ENCODE data around the gene TMEM184B.

GRCh38 chr22:38228873-38229740 lies 43.7 kb downstream of the TMEM184B start:
- TF ChIP-seq SRF (IDR thresholded peaks at IDR 0.05; ENCODE audit: low read depth in 2 of 2, low read length in 2 of 2) (no peak), SUZ12 (IDR thresholded peaks at IDR 0.05; ENCODE audit: unreplicated experiment) (no peak), CUX1 (IDR thresholded peaks at IDR 0.05; ENCODE audit: insufficient replicate concordance, low read depth, low read length) (no peak), NFXL1 (IDR thresholded peaks at IDR 0.05; ENCODE audit: borderline replicate concordance) (no peak), ATF7 (IDR thresholded peaks at IDR 0.05; ENCODE audit: low read depth) (no peak), POLR2AphosphoS5 (IDR thresholded peaks at IDR 0.05; ENCODE audit: low read length) (no peak), REST (IDR thresholded peaks at IDR 0.05; ENCODE audit: low read depth, low read length) (no peak), SIN3A (IDR thresholded peaks at IDR 0.05; ENCODE audit: low read depth, low read length) (no peak), POLR2A (IDR thresholded peaks at IDR 0.05; ENCODE audit: low read depth, low read length) (no peak)
- TF ChIP-seq, protein P1, sequence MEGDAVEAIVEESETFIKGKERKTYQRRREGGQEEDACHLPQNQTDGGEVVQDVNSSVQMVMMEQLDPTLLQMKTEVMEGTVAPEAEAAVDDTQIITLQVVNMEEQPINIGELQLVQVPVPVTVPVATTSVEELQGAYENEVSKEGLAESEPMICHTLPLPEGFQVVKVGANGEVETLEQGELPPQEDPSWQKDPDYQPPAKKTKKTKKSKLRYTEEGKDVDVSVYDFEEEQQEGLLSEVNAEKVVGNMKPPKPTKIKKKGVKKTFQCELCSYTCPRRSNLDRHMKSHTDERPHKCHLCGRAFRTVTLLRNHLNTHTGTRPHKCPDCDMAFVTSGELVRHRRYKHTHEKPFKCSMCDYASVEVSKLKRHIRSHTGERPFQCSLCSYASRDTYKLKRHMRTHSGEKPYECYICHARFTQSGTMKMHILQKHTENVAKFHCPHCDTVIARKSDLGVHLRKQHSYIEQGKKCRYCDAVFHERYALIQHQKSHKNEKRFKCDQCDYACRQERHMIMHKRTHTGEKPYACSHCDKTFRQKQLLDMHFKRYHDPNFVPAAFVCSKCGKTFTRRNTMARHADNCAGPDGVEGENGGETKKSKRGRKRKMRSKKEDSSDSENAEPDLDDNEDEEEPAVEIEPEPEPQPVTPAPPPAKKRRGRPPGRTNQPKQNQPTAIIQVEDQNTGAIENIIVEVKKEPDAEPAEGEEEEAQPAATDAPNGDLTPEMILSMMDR (IDR thresholded peaks at IDR 0.05 in 2 of 3, conservative IDR thresholded peaks at IDR 0.05 in 1 of 3; ENCODE audit: control insufficient read depth in 2 of 3, extremely low read depth in 1 of 3, insufficient read depth in 1 of 3, low read depth in 3 of 3, low read length in 3 of 3), result no peak
- TF ChIP-seq, protein P2, sequence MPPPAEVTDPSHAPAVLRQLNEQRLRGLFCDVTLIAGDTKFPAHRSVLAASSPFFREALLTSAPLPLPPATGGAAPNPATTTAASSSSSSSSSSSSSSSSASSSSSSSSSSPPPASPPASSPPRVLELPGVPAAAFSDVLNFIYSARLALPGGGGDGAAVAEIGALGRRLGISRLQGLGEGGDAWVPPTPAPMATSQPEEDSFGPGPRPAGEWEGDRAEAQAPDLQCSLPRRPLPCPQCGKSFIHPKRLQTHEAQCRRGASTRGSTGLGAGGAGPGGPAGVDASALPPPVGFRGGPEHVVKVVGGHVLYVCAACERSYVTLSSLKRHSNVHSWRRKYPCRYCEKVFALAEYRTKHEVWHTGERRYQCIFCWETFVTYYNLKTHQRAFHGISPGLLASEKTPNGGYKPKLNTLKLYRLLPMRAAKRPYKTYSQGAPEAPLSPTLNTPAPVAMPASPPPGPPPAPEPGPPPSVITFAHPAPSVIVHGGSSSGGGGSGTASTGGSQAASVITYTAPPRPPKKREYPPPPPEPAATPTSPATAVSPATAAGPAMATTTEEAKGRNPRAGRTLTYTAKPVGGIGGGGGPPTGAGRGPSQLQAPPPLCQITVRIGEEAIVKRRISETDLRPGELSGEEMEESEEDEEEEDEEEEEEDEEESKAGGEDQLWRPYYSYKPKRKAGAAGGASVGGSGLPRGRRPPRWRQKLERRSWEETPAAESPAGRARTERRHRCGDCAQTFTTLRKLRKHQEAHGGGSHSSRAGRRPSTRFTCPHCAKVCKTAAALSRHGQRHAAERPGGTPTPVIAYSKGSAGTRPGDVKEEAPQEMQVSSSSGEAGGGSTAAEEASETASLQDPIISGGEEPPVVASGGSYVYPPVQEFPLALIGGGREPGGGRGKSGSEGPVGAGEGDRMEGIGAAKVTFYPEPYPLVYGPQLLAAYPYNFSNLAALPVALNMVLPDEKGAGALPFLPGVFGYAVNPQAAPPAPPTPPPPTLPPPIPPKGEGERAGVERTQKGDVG (CRISPR knock-in tag; IDR thresholded peaks at IDR 0.05), result no peak

Measured in GM12878 (cell line).